Ascending aorta (tissue), 2 donors: ENCODE measurements around the gene RAVER2. TPM values are rescaled to one million over a fixed set of nuclear protein-coding genes. Genes with fewer than 3 reads are reported as not detected.
"Not testable (repeated sequence)": the region's sequence is repeated elsewhere in the genome, so short reads cannot be mapped to it uniquely, and the experiment has no call there.

Experiments used
- DNase-seq, 2 donors: peaks; one replicate each; pipeline ENCODE4 v3.0.0-alpha.2; 2019; ENCODE audit warnings: low spot score in 2 of 2
- H3K27ac ChIP-seq, 2 donors: fragments of 200-600 bp; sonication (generic); one replicate each; pipeline ENCODE4 v1.5.1; 2016 to 2017; ENCODE audit warnings: mild to moderate bottlenecking in 1 of 2
- H3K27me3 ChIP-seq: fragments of 200-600 bp; sonication (generic); one replicate; pipeline ENCODE4 v1.5.1; 2017
- H3K36me3 ChIP-seq, 2 donors: fragments of 200-600 bp; sonication (generic); one replicate each; pipeline ENCODE4 v1.5.1; 2016
- H3K4me1 ChIP-seq, 2 donors: fragments of 200-600 bp; sonication (generic); one replicate each; pipeline ENCODE4 v1.5.1; 2016 to 2017; ENCODE audit warnings: mild to moderate bottlenecking in 1 of 2
- H3K4me3 ChIP-seq, 2 donors: fragments of 200-600 bp; sonication (generic); one replicate each; pipeline ENCODE4 v1.5.1; 2016 to 2017; ENCODE audit warnings: mild to moderate bottlenecking in 1 of 2
- H3K9me3 ChIP-seq, 2 donors: fragments of 200-600 bp; sonication (generic); one replicate each; pipeline ENCODE4 v1.5.1; 2016
- CTCF ChIP-seq, 3 experiments: fragments of 200-600 bp in 2 of 3; fragments of 450-650 bp in 1 of 3; sonication (generic) in 2 of 3; IDR thresholded peaks; one replicate each; pipeline ENCODE4 v1.5.1; 2016 to 2019; ENCODE audit warnings: antibody characterized with exemption in 3 of 3, mild to moderate bottlenecking in 1 of 3, moderate library complexity in 1 of 3
- intact Hi-C: fragments of 100-400 bp; cut with DNase I; formaldehyde crosslinking; loops from one replicate; pipeline ENCODE4 v1.15.1; 2023
- total RNA-seq: library from RNA; depleted of rRNA; stranded (reverse); fragments of >200 nt; gene quantifications from one replicate; pipeline ENCODE4 v1.1.0, GENCODE V29; 2016

The RAVER2 gene
- total RNA-seq, 1 donor from 2014 or later = 17.7 TPM

- H3K27me3 ChIP-seq = no peaks in the 10 kb centered on the region
- intact Hi-C loops = no loop called here
- no peaks in the 10 kb centered on the region for H3K9me3 ChIP-seq
- TF ChIP-seq CTCF (IDR thresholded peaks at IDR 0.05) = no peak
- DNase-seq = no peak
- H3K4me1 ChIP-seq = peaks cover 0 to 7% of the 10 kb centered on the region in 2 donors
- H3K36me3 ChIP-seq = no peaks in the 10 kb centered on the region
- H3K4me3 ChIP-seq = no peak overlapping the region
- no peak overlapping the region for H3K27ac ChIP-seq
Observed at GRCh38 chr1:64759968-64760367, 15.1 kb downstream of the RAVER2 start.

- no peak for DNase-seq
- no peaks in the 10 kb centered on the region for H3K27me3 ChIP-seq
- no peaks in the 10 kb centered on the region for H3K9me3 ChIP-seq
- H3K4me1 ChIP-seq = peaks cover 0 to 5% of the 10 kb centered on the region in 2 donors
- intact Hi-C loops = no loop called here
- peaks cover 0 to 8% of the 10 kb centered on the region in 2 donors for H3K36me3 ChIP-seq
- TF ChIP-seq CTCF (IDR thresholded peaks at IDR 0.05) = no peak
- H3K4me3 ChIP-seq = no peak overlapping the region
- H3K27ac ChIP-seq = no peak overlapping the region
Observed at GRCh38 chr1:64765012-64765411, 20.1 kb downstream of the RAVER2 start.

- H3K36me3 ChIP-seq = peaks cover 0 to 14% of the 10 kb centered on the region in 2 donors
- no peak overlapping the region for H3K27ac ChIP-seq
- no peak for TF ChIP-seq CTCF (IDR thresholded peaks at IDR 0.05)
- H3K4me3 ChIP-seq = no peak overlapping the region
- H3K27me3 ChIP-seq = no peaks in the 10 kb centered on the region
- intact Hi-C loops = no loop called here
- H3K9me3 ChIP-seq = no peaks in the 10 kb centered on the region
- no peaks in the 10 kb centered on the region for H3K4me1 ChIP-seq
- DNase-seq = no peak
Observed at GRCh38 chr1:64765826-64766225, 21.0 kb downstream of the RAVER2 start.

DNA sequence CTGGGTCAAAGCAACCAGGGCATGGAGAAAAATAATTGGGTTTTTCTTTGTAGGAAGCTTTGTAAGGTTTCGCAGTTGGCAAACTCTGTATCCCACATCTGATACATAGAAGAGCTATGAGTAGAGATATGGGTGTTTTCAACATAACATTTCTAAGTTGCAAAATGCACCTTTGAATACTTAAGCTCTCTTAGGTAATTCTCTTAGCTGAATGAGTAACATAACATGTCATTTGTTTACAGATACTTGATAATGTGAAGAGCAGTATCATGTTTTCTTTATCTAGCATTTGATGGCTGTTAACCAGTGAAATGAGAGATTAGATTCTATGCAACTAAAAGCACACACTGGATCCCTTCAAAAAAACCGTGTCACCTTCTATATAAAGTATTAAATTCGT, 21.6 kb downstream of the RAVER2 start:
- Histone ChIP-seq H3K27ac (no peak overlapping the region), H3K27me3 (no peaks in the 10 kb centered on the region), H3K4me1 (no peaks in the 10 kb centered on the region), H3K9me3 (no peaks in the 10 kb centered on the region), H3K4me3 (no peak overlapping the region), H3K36me3 (peaks cover 0 to 14% of the 10 kb centered on the region in 2 donors)
- intact Hi-C loops = no loop called here
- TF ChIP-seq CTCF (IDR thresholded peaks at IDR 0.05) = no peak
- DNase-seq = no peak

DNA sequence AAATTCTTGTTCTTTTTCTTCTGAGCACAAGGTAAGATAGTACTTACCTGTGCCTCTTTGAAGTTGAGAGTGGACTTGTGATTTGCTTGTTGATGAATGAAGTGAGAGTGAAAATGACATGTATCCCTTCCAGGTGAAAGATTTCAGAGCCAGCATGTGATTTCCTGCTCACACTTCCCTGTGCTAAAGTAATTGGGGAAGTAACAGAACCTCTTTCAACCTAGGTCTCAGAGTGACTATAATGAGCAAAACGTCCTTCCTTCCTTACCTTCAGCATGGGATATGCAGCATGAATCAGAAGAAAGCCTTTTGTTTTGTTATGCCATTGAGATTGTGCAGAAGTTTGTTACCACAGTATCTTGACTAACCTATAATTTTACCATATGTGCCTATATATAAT, 24.6 kb downstream of the RAVER2 start:
- Histone ChIP-seq H3K4me3 (no peak overlapping the region), H3K9me3 (no peaks in the 10 kb centered on the region), H3K4me1 (no peaks in the 10 kb centered on the region), H3K27ac (no peak overlapping the region), H3K27me3 (no peaks in the 10 kb centered on the region), H3K36me3 (peaks cover 0 to 17% of the 10 kb centered on the region in 2 donors)
- intact Hi-C loops = no loop called here
- no peak for TF ChIP-seq CTCF (IDR thresholded peaks at IDR 0.05)
- DNase-seq = no peak

DNA sequence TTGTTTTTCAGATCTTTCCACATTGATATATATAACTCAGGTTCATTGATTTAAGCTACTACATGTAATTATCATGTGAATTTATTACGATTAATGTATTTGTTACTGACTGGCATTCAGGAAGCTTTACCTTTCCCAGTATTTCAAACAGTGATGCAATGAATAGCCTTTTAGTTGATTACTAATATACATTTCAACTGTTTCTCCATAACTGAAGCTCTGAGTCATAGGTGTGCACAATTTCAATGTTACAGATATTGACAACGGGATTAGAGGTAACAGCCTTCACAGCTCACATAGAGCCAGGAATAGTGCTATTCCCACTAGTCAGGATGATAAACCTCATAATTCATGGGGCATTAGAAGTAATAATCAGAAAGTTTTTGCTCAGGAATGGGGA, 25.1 kb downstream of the RAVER2 start:
- Histone ChIP-seq H3K36me3 (peaks cover 0 to 17% of the 10 kb centered on the region in 2 donors), H3K27me3 (no peaks in the 10 kb centered on the region), H3K27ac (no peak overlapping the region), H3K9me3 (no peaks in the 10 kb centered on the region), H3K4me1 (no peaks in the 10 kb centered on the region), H3K4me3 (no peak overlapping the region)
- TF ChIP-seq CTCF (IDR thresholded peaks at IDR 0.05) = no peak
- intact Hi-C loops = no loop called here
- no peak for DNase-seq

DNA sequence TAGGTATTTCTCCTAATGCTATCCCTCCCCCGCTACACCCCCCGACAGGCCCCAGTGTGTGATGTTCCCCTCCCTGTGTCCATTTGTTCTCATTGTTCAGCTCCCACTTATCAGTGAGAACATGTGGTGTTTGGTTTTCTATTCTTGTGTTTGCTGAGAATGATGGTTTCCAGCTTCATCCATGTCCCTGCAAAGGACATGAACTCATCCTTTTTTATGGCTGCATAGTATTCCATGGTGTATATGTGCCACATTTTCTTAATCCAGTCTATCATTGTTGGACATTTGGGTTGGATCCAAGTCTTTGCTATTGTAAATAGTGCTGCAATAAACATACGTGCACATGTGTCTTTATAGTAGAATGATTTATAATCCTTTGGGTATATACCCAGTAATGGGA, 28.4 kb downstream of the RAVER2 start:
- H3K36me3 ChIP-seq = peaks cover 0 to 21% of the 10 kb centered on the region in 2 donors
- H3K4me1 ChIP-seq, H3K27me3 ChIP-seq, intact Hi-C loops, H3K9me3 ChIP-seq, H3K4me3 ChIP-seq, DNase-seq, H3K27ac ChIP-seq: not testable (repeated sequence)
